Measurements from ENCODE around the gene STAT1.
"Not testable (repeated sequence)": the region's sequence is repeated elsewhere in the genome, so short reads cannot be mapped to it uniquely, and the experiment has no call there.

Gene STAT1

GRCh38 chr2:191006297-191006696 is 7.7 kb downstream of the STAT1 start:
- no peak for DNase-seq

GRCh38 chr2:191003405-191004309 is 10.3 kb downstream of the STAT1 start:
- peak; percentile 34 for DNase-seq

- DNase-seq: no peak
Measured at GRCh38 chr2:191001624-191002023, 12.3 kb downstream of the STAT1 start.

GRCh38 chr2:191001032-191001431 is 12.9 kb downstream of the STAT1 start:
- no peak for DNase-seq

GRCh38 chr2:190999949-191000665 is 13.9 kb downstream of the STAT1 start:
- no peak for DNase-seq

DNA sequence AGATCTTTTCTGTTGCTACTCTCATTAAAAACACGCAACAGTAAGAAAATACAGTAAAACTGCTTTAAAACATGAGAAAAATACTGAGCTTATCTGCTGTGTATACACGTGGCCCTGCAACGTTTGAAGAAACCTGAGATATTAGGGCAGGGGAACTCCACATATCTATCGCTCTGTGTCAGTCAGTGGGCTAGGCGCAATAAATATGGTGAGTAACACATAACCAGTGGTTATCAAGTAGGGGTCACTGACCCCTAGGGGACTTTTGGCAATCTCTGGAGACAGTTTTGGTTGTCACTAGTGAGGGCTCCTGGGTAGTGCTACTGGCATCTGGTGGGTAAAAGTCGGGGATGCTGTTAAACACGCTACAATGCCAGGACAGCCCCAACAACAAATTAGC is 14.9 kb downstream of the STAT1 start:
- DNase-seq: no peak

DNA sequence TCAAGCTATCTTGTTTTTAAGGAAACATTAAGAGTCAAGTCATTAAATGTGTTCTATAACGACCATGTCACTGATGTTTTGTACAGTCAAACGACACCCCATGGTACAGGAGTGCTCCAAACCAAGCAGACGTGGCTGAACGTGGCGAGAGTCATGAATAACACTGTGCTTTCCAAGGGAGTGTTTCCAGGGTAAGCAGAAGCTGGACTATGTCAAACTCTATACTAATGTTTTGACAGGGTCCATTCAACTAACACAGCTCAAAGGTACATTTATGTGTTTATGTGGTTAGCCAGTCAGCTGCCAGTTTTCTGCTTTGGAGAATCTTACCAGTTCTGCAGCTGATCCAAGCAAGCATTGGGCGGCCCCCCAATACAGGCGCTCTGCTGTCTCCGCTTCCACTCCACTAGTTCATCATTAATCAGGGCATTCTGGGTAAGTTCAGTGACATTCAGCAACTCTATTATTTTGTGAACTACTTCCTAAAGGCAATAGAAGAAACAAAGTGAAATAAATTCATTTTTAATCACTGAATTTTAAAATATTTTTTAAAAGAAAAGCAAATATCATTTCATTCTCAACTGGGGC is 16.4 kb downstream of the STAT1 start:
- DNase-seq: no peak

DNA sequence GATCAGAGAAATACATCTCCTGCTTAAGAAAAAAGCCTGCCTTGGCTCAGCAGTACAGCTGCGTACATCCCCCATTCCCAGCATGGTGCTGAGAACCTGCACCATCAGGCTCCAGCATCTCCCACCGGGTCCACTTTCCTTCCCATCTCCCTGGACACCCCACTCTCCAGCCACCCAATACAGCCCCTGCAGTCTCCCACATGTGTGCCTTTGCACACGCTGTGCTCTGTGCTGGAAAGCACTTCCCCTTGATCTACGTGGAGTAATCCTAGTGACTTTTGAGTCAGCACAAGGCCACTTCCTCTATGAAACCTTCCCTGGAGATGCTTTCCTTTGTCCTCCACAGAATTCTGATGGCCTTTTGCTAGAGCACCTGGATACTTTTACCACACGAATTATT is 17.0 kb downstream of the STAT1 start:
- no peak for DNase-seq

DNA sequence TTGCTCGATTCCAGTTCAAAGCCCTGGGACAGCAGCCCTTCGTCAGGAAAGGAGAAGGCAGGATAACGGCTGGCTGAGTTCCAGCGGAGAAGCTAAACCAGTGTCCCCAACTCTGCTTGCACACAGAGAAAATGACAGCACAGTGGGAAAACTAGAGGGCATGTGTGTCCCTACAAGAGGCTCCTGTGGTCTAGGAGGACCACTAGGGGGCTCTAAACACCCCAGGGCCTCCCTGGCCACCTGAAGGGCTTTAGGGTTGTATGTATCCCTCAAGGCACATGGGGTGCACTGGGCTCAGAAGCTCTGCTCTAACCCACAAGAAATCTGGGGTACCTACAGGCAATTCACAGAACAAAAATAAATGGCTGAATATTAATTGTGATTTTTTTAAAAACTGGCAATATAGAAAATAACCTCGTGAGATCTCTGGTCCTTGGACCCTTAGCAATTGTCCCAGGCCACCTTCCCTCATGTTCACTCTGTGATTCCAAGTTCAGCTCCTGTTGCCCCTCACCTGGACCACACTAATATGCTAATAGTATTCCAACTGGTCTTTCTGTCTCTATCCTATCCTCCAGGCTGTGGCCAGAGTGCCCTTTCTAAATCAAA is 17.5 kb downstream of the STAT1 start:
- peak; percentile 46 for DNase-seq

DNA sequence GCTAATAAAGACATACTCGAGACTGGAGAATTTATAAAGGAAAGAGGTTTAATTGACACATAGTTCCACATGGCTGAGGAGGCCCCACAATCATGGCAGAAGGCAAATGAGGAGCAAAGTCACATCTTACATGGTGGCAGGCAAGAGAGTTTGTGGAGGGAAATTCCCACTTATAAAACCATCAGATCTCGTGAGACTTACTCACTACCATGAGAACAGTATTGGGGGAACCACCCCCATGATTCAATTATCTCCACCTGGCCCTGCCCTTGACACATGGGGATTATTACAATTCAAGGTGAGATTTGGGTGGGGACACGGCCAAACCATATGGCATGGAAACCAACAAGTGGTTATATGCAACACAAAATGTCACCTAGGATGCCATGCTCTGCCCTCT is 18.7 kb downstream of the STAT1 start:
- not testable (repeated sequence) for DNase-seq

DNA sequence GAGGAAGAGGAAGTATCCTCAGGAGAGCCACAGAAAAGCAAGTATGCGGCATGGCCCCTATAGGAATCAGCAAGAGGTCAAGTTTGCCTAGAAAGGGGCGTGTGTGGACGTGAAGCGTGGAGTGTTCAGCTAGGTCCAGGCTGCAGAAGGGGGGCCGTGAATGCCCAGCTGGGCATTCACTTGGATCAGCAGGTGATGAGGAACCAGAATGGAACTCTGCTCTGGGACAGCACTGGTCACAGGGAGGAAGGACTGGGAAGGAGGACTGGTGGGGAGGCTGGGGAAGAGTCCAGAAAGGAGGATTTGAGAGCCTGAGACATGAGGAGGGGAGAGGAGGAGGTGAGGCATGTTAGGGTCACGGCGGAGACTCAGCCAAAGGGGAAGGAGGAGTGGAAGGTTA is 19.8 kb downstream of the STAT1 start:
- DNase-seq: no peak

GRCh38 chr2:190993292-190993643 is 20.7 kb downstream of the STAT1 start:
- DNase-seq: no peak

- DNase-seq: no peak
Measured at GRCh38 chr2:190990132-190990531, 23.8 kb downstream of the STAT1 start.

DNA sequence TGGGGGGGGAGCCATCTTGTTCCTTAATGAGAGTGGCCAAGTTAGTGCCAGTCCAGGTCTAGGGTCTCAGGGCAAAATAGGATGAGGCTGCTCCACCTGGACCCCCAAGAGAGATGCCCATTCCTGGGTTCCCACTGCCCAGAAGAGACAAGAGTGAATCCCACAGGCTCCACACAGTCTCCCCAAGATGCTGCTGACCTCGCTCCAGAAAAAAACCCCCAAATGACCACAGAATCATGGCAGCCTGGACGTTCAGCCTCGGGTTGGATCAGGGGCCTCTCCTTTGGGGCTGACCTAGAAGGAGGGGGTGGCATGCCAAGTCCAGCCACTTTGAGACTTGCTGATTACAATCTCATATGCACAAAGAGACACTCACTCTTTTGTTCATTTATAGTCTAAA is 25.1 kb downstream of the STAT1 start:
- no peak for DNase-seq

- DNase-seq: no peak
Measured at GRCh38 chr2:190987938-190988337, 26.0 kb downstream of the STAT1 start.

GRCh38 chr2:190987116-190987515 is 26.9 kb downstream of the STAT1 start:
- no peak for DNase-seq

DNA sequence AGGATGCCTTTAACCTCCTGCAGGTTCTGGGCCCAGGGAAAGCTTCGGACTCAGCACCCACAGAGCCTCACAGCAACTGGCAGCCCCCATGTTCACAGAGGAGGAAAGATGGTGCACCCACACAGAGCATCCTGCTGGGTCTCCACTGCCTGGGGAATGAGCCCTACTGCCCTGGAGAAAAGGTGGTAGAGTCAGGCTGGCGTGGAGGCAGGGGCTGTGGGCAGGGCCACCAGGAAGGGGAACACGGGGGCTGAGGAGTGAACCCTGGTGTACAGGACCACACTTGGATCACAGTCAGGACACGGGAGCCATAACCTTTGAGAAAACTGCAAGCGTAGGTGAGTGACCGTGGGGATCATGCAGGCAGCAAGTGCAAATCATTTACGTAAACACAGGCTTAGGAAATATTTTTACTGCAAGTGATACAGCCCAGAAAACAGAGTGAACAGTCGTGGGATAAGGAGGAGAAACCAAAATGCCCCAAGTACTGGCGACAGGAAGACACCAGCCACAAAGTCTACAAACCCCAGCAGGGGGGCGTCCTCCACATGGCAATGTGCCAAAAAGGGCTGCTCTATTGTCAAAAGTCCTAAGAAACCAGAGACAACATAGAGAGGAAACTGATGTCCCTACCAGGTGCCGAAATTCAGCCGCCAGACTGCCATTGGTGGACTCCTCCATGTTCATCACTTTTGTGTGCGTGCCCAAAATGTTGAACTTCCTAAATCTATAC is 27.6 kb downstream of the STAT1 start:
- DNase-seq: no peak

GRCh38 chr2:190984595-190984994 is 29.4 kb downstream of the STAT1 start:
- peak; percentile 49 for DNase-seq

DNA sequence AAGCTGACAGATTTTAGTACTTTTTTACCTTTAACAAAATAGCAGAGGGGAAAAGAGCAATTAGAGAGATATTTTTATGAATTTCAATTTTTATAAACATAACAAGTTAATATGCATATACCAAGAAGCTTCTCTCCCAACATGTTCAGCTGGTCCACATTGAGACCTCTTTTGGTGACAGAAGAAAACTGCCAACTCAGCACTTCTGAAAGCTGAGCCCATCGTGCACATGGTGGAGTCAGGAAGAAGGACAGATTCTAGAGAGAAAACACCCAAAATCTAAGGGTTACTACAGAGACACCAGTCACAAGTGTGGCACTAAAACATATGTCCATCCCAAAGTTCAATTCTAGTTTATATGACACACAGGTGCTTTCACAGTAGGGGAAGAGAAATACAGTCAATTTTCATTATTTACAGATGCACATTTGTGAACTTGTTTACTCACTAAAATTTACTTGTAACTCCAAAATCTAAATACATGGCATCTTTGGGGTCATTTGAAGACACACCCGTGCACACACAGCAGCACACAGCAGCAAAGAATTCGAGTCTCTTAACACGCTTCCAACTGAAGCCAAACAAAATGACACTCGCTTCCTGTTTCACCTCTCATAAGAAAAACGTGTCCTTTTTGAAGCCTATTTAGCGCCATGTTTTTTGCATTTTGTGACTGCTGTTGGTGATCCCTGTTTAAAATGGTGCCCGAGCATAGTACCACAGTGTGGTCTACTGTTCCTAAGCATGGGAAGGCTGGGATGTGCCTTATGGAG is 31.5 kb downstream of the STAT1 start:
- no peak for DNase-seq

DNA sequence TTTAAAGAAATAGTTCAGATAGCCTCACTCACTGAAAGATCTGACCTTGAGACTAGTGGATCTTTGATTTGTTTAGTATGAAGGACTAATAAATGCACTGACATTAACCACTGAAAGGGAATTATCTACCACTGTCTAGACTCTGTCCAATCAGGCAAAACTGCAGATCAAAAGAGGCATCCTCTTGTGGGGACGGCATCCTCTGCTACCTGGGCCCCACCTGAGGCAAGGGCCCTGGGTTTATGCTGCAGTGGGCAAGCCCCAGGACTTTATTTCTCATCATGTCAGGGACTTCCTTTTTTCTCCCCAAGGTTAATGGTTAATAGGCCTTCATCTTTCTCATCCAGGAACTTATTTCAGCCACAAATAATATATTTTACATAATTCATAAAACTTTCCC is 32.2 kb downstream of the STAT1 start:
- DNase-seq: no peak

DNA sequence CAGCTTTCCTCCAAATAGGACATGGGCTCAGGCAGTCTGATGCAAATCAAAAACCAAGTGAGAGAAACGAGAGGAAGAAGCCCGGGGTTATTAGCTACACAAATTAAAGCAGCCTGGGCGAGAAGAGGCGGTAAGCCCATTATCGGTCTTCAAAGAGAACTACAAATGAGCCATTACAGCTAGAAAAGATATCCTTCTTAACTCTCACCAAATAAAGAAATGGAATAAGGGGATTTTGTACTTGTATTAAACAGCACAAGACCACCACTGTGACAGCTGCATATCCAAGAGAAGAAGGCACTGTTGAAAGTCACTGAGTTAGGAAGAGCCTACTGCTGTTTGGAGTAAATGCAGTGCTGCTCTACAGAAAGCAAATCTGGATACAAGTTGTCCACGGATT is 32.6 kb downstream of the STAT1 start:
- no peak for DNase-seq

- DNase-seq: no peak
Measured at GRCh38 chr2:190980630-190981209, 33.3 kb downstream of the STAT1 start.

Measured in activated CD4-positive, alpha-beta T cell treated with anti-CD3 and anti-CD28 coated beads, Interleukin-2, Interleukin-6, amounts not matched to agents 100 ng/mL and 50 ng/mL, durations not matched to agents 16 hours and 8 hours (primary cell).